Keratinocyte (primary cell): ENCODE data around the gene BMAL2. TPM values are rescaled to one million over a fixed set of nuclear protein-coding genes. Genes with fewer than 3 reads are reported as not detected.

Experiments used
- DNase-seq: peaks from one replicate; pipeline ENCODE4 v3.0.0-alpha.2; 2011; ENCODE audit warnings: low read depth, missing footprints, low spot score
- FAIRE-seq: peaks from 2 replicates; lab custom pipeline; 2011; peaks lifted over from hg19 to GRCh38; lab: Jason Lieb, UNC
- H2AFZ ChIP-seq: 2 replicates; pipeline ENCODE4 v1.6.0; 2012; ENCODE audit warnings: low read length, control low read depth, inconsistent platforms; ENCODE audit not compliant: control insufficient read depth
- H3K27ac ChIP-seq: 2 replicates; pipeline ENCODE4 v1.5.1; 2011; ENCODE audit warnings: low read length; ENCODE audit not compliant: control insufficient read depth, insufficient read depth
- H3K27me3 ChIP-seq: 3 replicates; pipeline ENCODE4 v1.6.0; 2011; ENCODE audit warnings: low read length; ENCODE audit not compliant: control insufficient read depth, insufficient read depth; ENCODE audit errors: extremely low read depth
- H3K36me3 ChIP-seq, 2 experiments: 2 replicates in 1 of 2; 3 replicates in 1 of 2; pipeline ENCODE4 v1.5.1; 2011; ENCODE audit warnings: low read length in 2 of 2, mild to moderate bottlenecking in 1 of 2; ENCODE audit not compliant: control insufficient read depth in 2 of 2, insufficient read depth in 2 of 2; ENCODE audit errors: extremely low read depth in 1 of 2
- H3K4me1 ChIP-seq: 3 replicates; pipeline ENCODE4 v1.5.1; 2011; ENCODE audit warnings: low read length; ENCODE audit not compliant: control insufficient read depth, insufficient read depth; ENCODE audit errors: extremely low read depth
- H3K4me2 ChIP-seq: 3 replicates; pipeline ENCODE4 v1.6.0; 2011; ENCODE audit warnings: low read depth, low read length; ENCODE audit not compliant: control insufficient read depth, insufficient read depth; ENCODE audit errors: extremely low read depth
- H3K4me3 ChIP-seq, 3 experiments: fragments of 200-600 bp in 1 of 3; sonication (generic) in 1 of 3; 2 replicates in 2 of 3; 3 replicates in 1 of 3; pipeline ENCODE4 v1.5.1; 2011 to 2016; ENCODE audit warnings: low read length in 3 of 3, mild to moderate bottlenecking in 3 of 3, control low read depth in 2 of 3, inconsistent platforms in 1 of 3, low read depth in 1 of 3, mixed read lengths in 1 of 3, mixed run types in 1 of 3, moderate library complexity in 1 of 3; ENCODE audit not compliant: control insufficient read depth in 2 of 3, insufficient read depth in 2 of 3; ENCODE audit errors: extremely low read depth in 1 of 3
- H3K79me2 ChIP-seq: 2 replicates; pipeline ENCODE4 v1.6.0; 2012; ENCODE audit warnings: low read length; ENCODE audit not compliant: control insufficient read depth, insufficient read depth
- H3K9ac ChIP-seq: 3 replicates; pipeline ENCODE4 v1.6.0; 2011; ENCODE audit warnings: low read length; ENCODE audit not compliant: control insufficient read depth, insufficient read depth; ENCODE audit errors: extremely low read depth
- H3K9me1 ChIP-seq: 3 replicates; pipeline ENCODE4 v1.6.0; 2011; ENCODE audit warnings: low read length; ENCODE audit not compliant: control insufficient read depth, insufficient read depth; ENCODE audit errors: extremely low read depth
- H3K9me3 ChIP-seq: 2 replicates; pipeline ENCODE4 v1.5.1; 2012; ENCODE audit warnings: low read depth, low read length; ENCODE audit not compliant: control insufficient read depth
- H4K20me1 ChIP-seq: 3 replicates; pipeline ENCODE4 v1.6.0; 2011; ENCODE audit warnings: low read length; ENCODE audit not compliant: control insufficient read depth, insufficient read depth; ENCODE audit errors: extremely low read depth
- CTCF ChIP-seq, 3 experiments: IDR thresholded peaks in 1 of 3; conservative IDR thresholded peaks in 1 of 3; optimal IDR thresholded peaks in 1 of 3; 2 replicates in 2 of 3; 3 replicates in 1 of 3; pipeline versions ENCODE3 to v1.5.1; 2011; ENCODE audit warnings: low read length in 3 of 3, mild to moderate bottlenecking in 3 of 3, moderate library complexity in 2 of 3, control low read depth in 1 of 3, inconsistent platforms in 1 of 3; ENCODE audit not compliant: insufficient read depth in 2 of 3; ENCODE audit errors: extremely low read depth in 1 of 3
- EZH2 ChIP-seq: IDR thresholded peaks from one replicate; pipeline ENCODE4 v1.6.1; 2012; ENCODE audit warnings: inconsistent platforms, mild to moderate bottlenecking, low read length, moderate library complexity
- dilution Hi-C: fragments of 300-500 bp; cut with MboI; formaldehyde crosslinking; loops from one replicate; pipeline ENCODE4 v1.7.0; 2020; ENCODE audit warnings: low sequenced_read_pairs; ENCODE audit not compliant: extremely low pct_ligation_motif_present
- polyA plus RNA-seq, 5 experiments: library from polyadenylated mRNA; depleted of rRNA in 3 of 5; stranded (reverse) in 3 of 5; stranded (forward) in 1 of 5; unstranded in 1 of 5; fragments of >200 nt; gene quantifications; 1 replicate in 1 of 5; 2 replicates in 3 of 5; 3 replicates in 1 of 5; pipeline versions ENCODE4 v1.2.1 to v1.2.3, GENCODE V29; 2011 to 2012; ENCODE audit warnings: missing spikeins in 2 of 5, low read depth in 1 of 5, low replicate concordance in 1 of 5

Gene BMAL2
- polyA plus RNA-seq, 1 donor (not counting 4 experiments of a cell fraction or from before 2014, with no cell fraction given): 33.6 TPM

- dilution Hi-C loops: no loop called here
- TF ChIP-seq CTCF (optimal IDR thresholded peaks at IDR 0.05 in 1 of 3, IDR thresholded peaks at IDR 0.05 in 1 of 3, conservative IDR thresholded peaks at IDR 0.05 in 1 of 3; ENCODE audit: extremely low read depth in 1 of 3, insufficient read depth in 2 of 3, low read length in 3 of 3): no peak
- TF ChIP-seq EZH2: no peak
- no peaks in the 10 kb centered on the region for H3K4me1 ChIP-seq
- no peaks in the 10 kb centered on the region for H3K27me3 ChIP-seq
- DNase-seq (no peak), FAIRE-seq (no peak)
- no peak overlapping the region for H3K4me3 ChIP-seq
- no peak overlapping the region for H3K9ac ChIP-seq
- no peak overlapping the region for H3K27ac ChIP-seq
- H3K9me3 ChIP-seq: no peaks in the 10 kb centered on the region
- no peaks in the 10 kb centered on the region for H3K36me3 ChIP-seq
- no peaks in the 10 kb centered on the region for H3K79me2 ChIP-seq
- no peaks in the 10 kb centered on the region for H4K20me1 ChIP-seq
- no peaks in the 10 kb centered on the region for H3K9me1 ChIP-seq
- H3K4me2 ChIP-seq: no peak overlapping the region
- no peak overlapping the region for H2AFZ ChIP-seq
Observed at GRCh38 chr12:27291862-27292261, 40.8 kb upstream of the BMAL2 start.

- Histone ChIP-seq H3K27me3 (no peaks in the 10 kb centered on the region), H2AFZ (no peak overlapping the region), H3K4me2 (no peak overlapping the region), H3K4me1 (no peaks in the 10 kb centered on the region), H3K9me3 (no peaks in the 10 kb centered on the region), H3K9me1 (no peaks in the 10 kb centered on the region), H3K79me2 (no peaks in the 10 kb centered on the region), H3K36me3 (no peaks in the 10 kb centered on the region), H4K20me1 (no peaks in the 10 kb centered on the region), H3K27ac (no peak overlapping the region), H3K4me3 (no peak overlapping the region), H3K9ac (no peak overlapping the region)
- dilution Hi-C loops: no loop called here
- TF ChIP-seq CTCF (optimal IDR thresholded peaks at IDR 0.05 in 1 of 3, IDR thresholded peaks at IDR 0.05 in 1 of 3, conservative IDR thresholded peaks at IDR 0.05 in 1 of 3; ENCODE audit: extremely low read depth in 1 of 3, insufficient read depth in 2 of 3, low read length in 3 of 3) (no peak), EZH2 (no peak)
- DNase-seq (no peak), FAIRE-seq (no peak)
Observed at GRCh38 chr12:27292718-27293117, 39.9 kb upstream of the BMAL2 start.
